Smooth muscle cell (in vitro differentiated cells): ENCODE results near the gene SLC38A2. TPM values are rescaled to one million over a fixed set of nuclear protein-coding genes. Genes with fewer than 3 reads are reported as not detected.

Source experiments
- DNase-seq: peaks from one replicate; lab custom pipeline; 2025; ENCODE audit not compliant: unreplicated experiment; lab: John Stamatoyannopoulos, UW
- H2AFZ ChIP-seq: fragments of 200-600 bp; sonication (generic); 2 replicates; pipeline ENCODE4 v1.6.0; 2016; ENCODE audit warnings: antibody characterized with exemption, low read depth, mild to moderate bottlenecking
- H3F3A ChIP-seq: fragments of 200-600 bp; sonication (generic); 2 replicates; pipeline ENCODE4 v1.6.0; 2017; ENCODE audit warnings: antibody characterized with exemption, low read depth
- H3K27ac ChIP-seq: fragments of 200-600 bp; sonication (generic); 2 replicates; pipeline ENCODE4 v1.5.1; 2016; ENCODE audit warnings: low read depth, mild to moderate bottlenecking
- H3K27me3 ChIP-seq: fragments of 200-600 bp; sonication (generic); 2 replicates; pipeline ENCODE4 v1.6.1; 2016; ENCODE audit warnings: low read depth, mild to moderate bottlenecking
- H3K36me3 ChIP-seq: fragments of 200-600 bp; sonication (generic); 2 replicates; pipeline ENCODE4 v1.5.1; 2016; ENCODE audit warnings: low read depth
- H3K4me1 ChIP-seq: fragments of 200-600 bp; sonication (generic); 2 replicates; pipeline ENCODE4 v1.5.1; 2016; ENCODE audit warnings: low read depth
- H3K4me2 ChIP-seq: fragments of 200-600 bp; sonication (generic); 2 replicates; pipeline ENCODE4 v1.6.0; 2016; ENCODE audit warnings: mild to moderate bottlenecking
- H3K4me3 ChIP-seq: fragments of 200-600 bp; sonication (generic); 2 replicates; pipeline ENCODE4 v1.5.1; 2016; ENCODE audit warnings: mild to moderate bottlenecking
- H3K79me2 ChIP-seq: fragments of 200-600 bp; sonication (generic); 2 replicates; pipeline ENCODE4 v1.6.0; 2016; ENCODE audit warnings: low read depth, mild to moderate bottlenecking
- H3K9ac ChIP-seq: fragments of 200-600 bp; sonication (generic); 2 replicates; pipeline ENCODE4 v1.6.0; 2016; ENCODE audit warnings: low read depth
- H3K9me3 ChIP-seq: fragments of 200-600 bp; sonication (generic); replicated peaks from 2 replicates; pipeline ENCODE4 v1.5.1; 2016; ENCODE audit warnings: low read depth
- H4K20me1 ChIP-seq: fragments of 200-600 bp; sonication (generic); 2 replicates; pipeline ENCODE4 v1.6.0; 2016; ENCODE audit warnings: low read depth
- CTCF ChIP-seq: fragments of 200-600 bp; sonication (generic); IDR thresholded peaks from 2 replicates; pipeline ENCODE4 v1.5.1; 2017; ENCODE audit warnings: borderline replicate concordance, mild to moderate bottlenecking, antibody characterized with exemption; ENCODE audit not compliant: insufficient read depth, poor library complexity, severe bottlenecking
- WGBS: methylation state at CpG from one replicate; pipeline ENCODE4 v1.1.7; 2016; ENCODE audit warnings: low lambda C conversion rate; 5-methylcytosine and 5-hydroxymethylcytosine counted together
- polyA plus RNA-seq: library from polyadenylated mRNA; unstranded; fragments of >200 nt; fragmentation: Nextera tagmentation; extraction: Ambion mirVana; gene quantifications from 2 replicates; pipeline ENCODE4 v1.2.1, GENCODE V29; 2016
- total RNA-seq: library from RNA; depleted of rRNA; stranded (reverse); fragments of >200 nt; gene quantifications from 2 replicates; pipeline ENCODE4 v1.2.3, GENCODE V29; 2014

The SLC38A2 gene
- total and polyA plus RNA-seq, 2 experiments from 2014 or later, result 262 to 1,127 TPM

- peaks cover 36% of the 10 kb centered on the region for H3K36me3 ChIP-seq
- peaks cover 65% of the 10 kb centered on the region for H4K20me1 ChIP-seq
- H3K4me3 ChIP-seq, result peak overlapping the region; percentile 100
- H3K9me3 ChIP-seq, result no peaks in the 10 kb centered on the region
- no peak for TF ChIP-seq CTCF
- peak overlapping the region; percentile 98 for H3K27ac ChIP-seq
- peak; percentile 64 for DNase-seq
- H3K4me1 ChIP-seq, result peaks cover 46% of the 10 kb centered on the region
- H3K9ac ChIP-seq, result peak overlapping the region; percentile 99
- peaks cover 54% of the 10 kb centered on the region for H3F3A ChIP-seq
- H3K79me2 ChIP-seq, result peaks cover 72% of the 10 kb centered on the region
- no peaks in the 10 kb centered on the region for H3K27me3 ChIP-seq
- H2AFZ ChIP-seq, result no peak overlapping the region
- peak overlapping the region; percentile 90 for H3K4me2 ChIP-seq
- WGBS, result 1% methylated on average over 45 of the region's 54 CpGs
These were observed 1.5 kb downstream of the SLC38A2 start for GRCh38 chr12:46370792-46371717.

- WGBS, result 21% methylated on average over 2 of the region's 2 CpGs
- peaks cover 43% of the 10 kb centered on the region for H3K36me3 ChIP-seq
These were observed 2.2 kb downstream of the SLC38A2 start for GRCh38 chr12:46370380-46370734.

GRCh38 chr12:46369474-46370379, 2.8 kb downstream of the SLC38A2 start:
- Histone ChIP-seq H3K79me2 (peaks cover 85% of the 10 kb centered on the region), H4K20me1 (peaks cover 78% of the 10 kb centered on the region), H3K36me3 (peaks cover 49% of the 10 kb centered on the region), H3K9me3 (no peaks in the 10 kb centered on the region), H3K4me2 (peak overlapping the region; percentile 90), H3K9ac (peak overlapping the region; percentile 99), H3K27me3 (no peaks in the 10 kb centered on the region), H3K27ac (peak overlapping the region; percentile 98), H3F3A (peaks cover 68% of the 10 kb centered on the region), H3K4me3 (peak overlapping the region; percentile 100), H3K4me1 (peaks cover 54% of the 10 kb centered on the region), H2AFZ (no peak overlapping the region)
- 41% methylated on average over 7 of the region's 7 CpGs for WGBS
- no peak for DNase-seq
- no peak for TF ChIP-seq CTCF

More at GRCh38 chr12:46370380-46370734, 2.2 kb downstream of the SLC38A2 start:
- peak overlapping the region; percentile 100 for H3K4me3 ChIP-seq
- no peak for DNase-seq
- no peaks in the 10 kb centered on the region for H3K9me3 ChIP-seq
- peaks cover 61% of the 10 kb centered on the region for H3F3A ChIP-seq
- peak overlapping the region; percentile 98 for H3K27ac ChIP-seq
- H3K79me2 ChIP-seq, result peaks cover 79% of the 10 kb centered on the region
- H3K27me3 ChIP-seq, result no peaks in the 10 kb centered on the region
- peak overlapping the region; percentile 99 for H3K9ac ChIP-seq
- peak overlapping the region; percentile 90 for H3K4me2 ChIP-seq
- peaks cover 72% of the 10 kb centered on the region for H4K20me1 ChIP-seq
- TF ChIP-seq CTCF, result no peak
- H2AFZ ChIP-seq, result no peak overlapping the region
- H3K4me1 ChIP-seq, result peaks cover 51% of the 10 kb centered on the region
